Stimulated activated CD4-positive, alpha-beta T cell treated with anti-CD3 and anti-CD28 coated beads, Interleukin-1b, Interleukin-23, amount 100 ng/mL, for 4 hours (primary cell): ENCODE data around the gene PDE4A.
A peak's percentile ranks its signal among the peaks of the same experiment; 100 is the strongest.

Source experiments
- DNase-seq, 2 donors: peaks; one replicate each; pipeline ENCODE4 v3.0.0-alpha.2; 2020; ENCODE audit warnings: low read depth in 2 of 2

Gene PDE4A

DNA sequence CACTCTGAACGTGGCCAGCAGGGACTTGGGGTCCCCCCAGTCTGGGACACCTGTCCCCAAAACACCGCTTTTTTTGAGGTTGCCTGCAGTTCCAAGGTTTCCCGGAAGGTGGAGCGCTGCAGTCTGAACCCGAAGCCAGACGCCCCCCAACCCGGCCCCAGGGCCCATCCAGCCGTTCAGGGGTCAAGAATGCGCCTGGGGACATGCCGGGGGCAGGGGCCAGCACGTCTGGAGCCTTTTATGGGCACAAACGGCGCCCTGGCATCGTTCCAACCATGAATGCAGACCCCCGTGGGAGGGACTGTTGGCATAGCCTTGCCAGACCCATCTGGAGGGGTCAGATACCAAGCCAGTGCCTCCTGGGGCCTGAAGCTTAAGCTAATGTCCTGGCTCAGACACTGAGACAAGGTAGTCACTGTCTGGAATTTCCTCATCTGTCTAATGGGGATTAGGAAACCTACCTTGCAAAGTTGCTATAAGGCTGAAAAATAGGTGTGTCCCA lies 90.0 kb downstream of the PDE4A start:
- peak; percentile 50 to 54 for DNase-seq

DNA sequence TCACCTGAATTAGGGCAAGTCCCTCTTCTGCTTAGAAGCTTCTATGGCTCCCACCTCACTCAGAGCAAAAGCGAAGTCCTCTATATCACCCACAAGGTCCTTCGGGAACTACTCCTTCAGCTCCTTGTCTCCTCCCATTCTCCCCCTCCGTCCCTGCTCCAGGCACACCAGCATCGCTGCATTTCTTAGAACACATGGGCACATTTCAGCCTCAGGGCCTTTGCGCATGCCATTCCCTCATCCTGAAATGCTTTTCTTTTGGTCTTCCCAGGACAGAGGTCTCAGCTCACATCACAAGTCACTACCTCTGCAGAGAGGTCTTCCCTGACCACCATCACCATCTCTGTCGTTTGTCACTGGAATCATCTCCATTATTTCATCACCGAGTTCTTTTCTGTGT lies 92.9 kb downstream of the PDE4A start:
- no peak for DNase-seq

DNA sequence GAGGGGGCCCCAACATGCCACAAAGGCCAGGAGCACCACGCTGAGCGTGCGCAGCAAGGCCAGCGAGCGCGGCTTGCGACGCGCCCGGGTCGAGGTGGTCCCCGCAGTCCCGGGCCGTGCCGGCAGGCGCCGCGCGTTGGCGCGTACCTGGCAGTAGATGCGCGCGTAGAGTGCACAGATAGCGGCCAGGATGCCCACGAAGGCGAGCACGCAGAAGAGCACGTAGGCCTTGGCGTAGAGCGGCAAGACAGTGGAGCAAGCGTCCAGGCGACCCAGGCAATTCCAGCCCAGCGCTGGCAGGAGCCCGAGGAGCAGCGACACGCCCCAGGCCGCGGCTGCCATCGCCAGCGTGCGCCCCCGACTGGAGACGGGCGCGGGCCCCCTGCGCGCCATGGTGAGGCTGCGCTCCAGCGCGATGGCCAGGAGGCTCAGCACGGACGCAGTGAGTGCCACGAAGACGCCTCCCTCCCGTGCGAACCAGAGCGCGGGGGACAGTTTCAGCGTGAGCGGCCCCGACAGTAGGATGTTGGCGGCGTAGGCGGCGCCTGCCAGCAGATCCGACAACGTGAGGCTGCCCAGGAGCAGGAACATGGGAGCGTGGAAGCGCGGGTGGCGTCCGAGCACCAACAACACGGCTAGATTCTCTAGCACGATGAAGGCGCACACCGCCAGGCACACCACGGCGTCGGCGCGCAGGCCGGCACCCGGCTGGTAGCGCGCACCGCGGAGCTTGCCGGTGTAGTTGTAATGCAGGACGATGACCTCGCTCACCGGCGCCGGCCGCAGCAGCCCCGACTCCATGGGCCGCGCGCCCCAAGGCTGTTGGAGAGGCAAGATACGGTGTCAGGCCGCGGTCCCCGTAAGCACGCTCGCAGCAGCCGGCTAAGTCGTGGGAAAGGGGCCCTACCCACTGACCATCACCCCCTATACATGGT lies 94.1 kb downstream of the PDE4A start:
- no peak for DNase-seq

DNA sequence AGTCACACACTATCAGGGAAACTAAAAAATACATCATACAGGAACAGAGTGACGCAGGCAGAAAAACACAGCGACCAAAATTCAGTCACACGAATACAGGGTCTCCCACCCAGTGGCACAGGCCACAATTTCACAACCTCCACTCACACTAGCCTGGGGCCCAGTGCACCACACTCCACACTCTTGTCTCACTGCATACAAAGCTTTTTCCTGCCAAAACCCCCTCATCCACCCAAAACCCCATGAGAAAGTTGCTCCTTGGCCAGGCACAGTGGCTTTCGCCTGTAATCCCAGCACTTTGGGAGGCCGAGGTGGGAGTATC lies 95.7 kb downstream of the PDE4A start:
- DNase-seq: no peak

DNA sequence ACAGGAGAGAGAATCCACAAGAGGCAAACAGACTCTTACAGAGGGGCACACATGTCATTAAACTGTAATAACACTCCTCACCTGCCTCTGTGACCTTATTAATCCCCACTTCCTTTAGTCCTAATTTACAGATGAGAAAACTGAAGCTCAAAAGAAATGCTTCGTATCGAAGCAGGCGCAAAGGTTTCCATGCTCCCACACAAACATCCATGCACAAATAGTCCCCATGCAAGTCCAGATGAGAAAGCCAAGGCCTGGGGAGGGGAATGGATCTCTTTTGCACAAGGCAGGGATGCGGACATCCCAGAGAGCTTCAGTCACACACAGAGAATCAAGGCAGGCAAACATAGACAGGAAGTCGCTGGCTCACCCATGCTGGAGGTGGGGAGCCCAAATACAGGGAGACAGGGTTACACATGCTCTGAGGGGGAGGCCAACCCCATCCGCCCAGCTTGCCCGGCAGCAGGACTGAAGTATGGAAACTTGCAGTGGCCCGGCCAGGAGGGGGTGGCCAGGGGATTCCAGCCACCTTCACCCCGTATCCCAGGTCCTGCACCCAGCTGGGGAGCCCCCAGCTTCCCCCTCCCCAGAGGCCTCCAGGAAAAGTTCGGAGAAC lies 96.4 kb downstream of the PDE4A start:
- no peak for DNase-seq

DNA sequence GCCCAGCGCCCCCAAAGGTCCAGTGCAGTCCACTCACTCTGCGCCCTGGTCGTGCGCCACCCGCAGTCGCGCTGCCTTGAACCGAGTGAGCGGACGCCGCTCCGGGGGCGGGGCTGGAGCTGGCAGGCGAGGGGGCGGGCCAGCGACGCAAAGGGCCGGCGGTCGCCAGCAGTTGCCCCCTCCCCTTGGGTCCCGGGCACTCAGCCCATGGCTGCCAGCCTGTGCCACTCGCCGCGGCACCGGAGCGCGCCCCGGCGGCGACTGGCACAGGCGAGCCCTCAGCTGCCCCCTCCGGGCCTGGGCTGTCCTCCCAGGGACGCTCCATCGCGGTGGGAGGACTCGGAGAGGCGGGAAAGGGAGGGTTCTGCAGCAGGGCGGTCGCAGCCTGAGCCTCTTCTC lies 97.0 kb downstream of the PDE4A start, which contains the start of gene S1PR5:
TSS of gene S1PR5 (minus strand) at position 87 of the 399 bp plus-strand sequence. CDS start 2,436 bp downstream, outside the sequence.
- DNase-seq: no peak

DNA sequence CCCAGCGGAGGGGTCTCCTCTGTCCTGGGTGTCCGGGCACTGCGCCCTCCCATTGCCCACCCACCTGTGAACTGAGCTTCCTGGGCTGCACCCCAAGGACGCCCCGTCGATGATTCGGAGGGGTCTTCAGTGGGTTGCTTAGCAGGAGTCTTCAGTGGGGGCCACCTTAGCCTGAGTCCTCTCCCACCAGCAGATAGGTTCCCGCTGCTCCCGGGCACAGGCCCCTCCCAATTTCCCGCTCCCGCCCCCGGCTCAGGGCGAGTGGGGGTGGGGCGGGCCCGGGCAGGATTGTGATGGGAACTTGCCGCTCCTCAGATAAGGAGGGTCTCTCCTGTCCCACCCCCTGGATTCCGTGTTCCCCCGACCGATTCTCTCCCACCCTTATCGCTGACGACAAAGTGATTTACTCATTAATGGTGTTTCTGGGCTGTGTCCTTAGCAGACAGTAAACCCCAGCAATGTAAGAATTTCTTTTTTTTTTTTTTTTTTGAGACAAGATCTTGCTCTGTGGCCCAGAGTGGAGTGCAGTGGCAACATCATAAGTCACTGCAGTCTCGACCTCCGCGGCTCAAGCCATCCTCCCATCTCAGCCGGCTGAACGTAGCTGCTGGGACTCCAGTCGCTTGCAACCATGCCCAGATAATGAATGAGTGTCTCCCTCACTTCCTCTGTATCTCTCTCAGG lies 97.6 kb downstream of the PDE4A start:
- no peak for DNase-seq

DNA sequence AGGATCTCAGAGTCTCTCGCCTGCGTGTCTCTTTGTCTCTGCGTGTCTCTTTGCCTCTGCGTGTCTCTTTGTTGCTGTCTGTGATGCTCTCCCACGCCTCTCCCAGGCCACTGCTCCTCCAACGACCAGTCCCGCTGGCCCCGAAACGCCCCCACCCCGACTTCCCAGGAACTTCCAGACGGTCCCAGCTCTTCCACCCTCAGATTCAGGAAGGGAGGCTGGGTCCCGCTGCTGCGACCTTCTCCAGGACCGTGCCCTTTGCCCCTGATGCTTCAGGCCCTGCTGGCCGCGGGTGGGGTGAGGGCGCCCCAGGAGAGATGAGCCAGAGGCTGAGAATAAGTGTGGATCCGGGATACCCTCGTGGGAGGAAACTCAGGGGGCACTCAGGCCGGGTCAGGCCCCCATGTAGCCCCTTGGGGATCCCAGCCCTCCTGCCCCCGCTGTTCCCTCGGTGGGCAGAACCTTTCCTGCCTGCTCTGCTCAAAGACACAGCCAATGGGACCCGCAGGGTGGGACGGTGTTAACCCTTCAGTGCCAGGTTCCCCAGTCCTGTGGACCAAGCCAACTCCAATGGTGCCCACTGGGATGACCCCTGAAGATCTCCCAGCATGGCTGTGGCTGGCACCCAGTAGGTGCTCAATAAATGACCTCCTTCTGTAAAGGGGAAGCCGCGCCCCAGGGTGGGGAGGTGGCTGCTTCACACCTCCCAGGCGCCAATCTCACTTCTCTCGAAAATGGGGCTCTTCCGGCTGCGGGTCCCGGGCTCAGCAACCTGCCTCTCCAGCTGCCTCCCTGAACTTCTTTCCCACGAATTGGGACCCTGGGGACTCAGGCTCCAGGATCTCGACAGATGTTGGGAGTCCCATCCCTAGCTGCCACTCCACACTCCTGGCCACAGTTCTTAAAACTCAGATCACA lies 98.4 kb downstream of the PDE4A start:
- DNase-seq: no peak
